GM12878 (cell line): Measurements from ENCODE around the gene DLG2. TPM values are rescaled to one million over a fixed set of nuclear protein-coding genes. Genes with fewer than 3 reads are reported as not detected.

Experiments
- BRCA1 ChIP-seq: IDR thresholded peaks from 2 replicates; pipeline ENCODE4 v1.6.1; 2011; ENCODE audit warnings: low read depth, low read length, improper control_type of control experiment
- CHD1 ChIP-seq: IDR thresholded peaks from 2 replicates; pipeline ENCODE4 v1.6.1; 2012; ENCODE audit warnings: low read depth, low read length, improper control_type of control experiment
- E4F1 ChIP-seq: fragments of 450-650 bp; IDR thresholded peaks from 2 replicates; pipeline ENCODE4 v1.6.1; 2018; ENCODE audit warnings: borderline replicate concordance, mild to moderate bottlenecking; ENCODE audit not compliant: partially characterized antibody
- EP300 ChIP-seq, 2 experiments: fragments of 150-350 bp in 1 of 2; IDR thresholded peaks; 2 replicates each; pipeline ENCODE4 v1.6.1; 2011 to 2012; ENCODE audit warnings: low read depth in 2 of 2, low read length in 2 of 2, borderline replicate concordance in 1 of 2, improper control_type of control experiment in 1 of 2, inconsistent platforms in 1 of 2; ENCODE audit not compliant: control insufficient read depth in 1 of 2
- KDM1A ChIP-seq: fragments of 200-600 bp; sonication (generic); IDR thresholded peaks from 2 replicates; pipeline ENCODE4 v1.6.1; 2016; ENCODE audit warnings: borderline replicate concordance
- LARP7 ChIP-seq: fragments of 450-650 bp; IDR thresholded peaks from 2 replicates; pipeline ENCODE4 v1.6.1; 2017; ENCODE audit warnings: mild to moderate bottlenecking
- MTA3 ChIP-seq: IDR thresholded peaks from 2 replicates; pipeline ENCODE4 v1.6.1; 2012; ENCODE audit warnings: low read length, inconsistent platforms, borderline replicate concordance
- MYC ChIP-seq: IDR thresholded peaks from 2 replicates; pipeline ENCODE4 v1.6.1; 2011; ENCODE audit warnings: mild to moderate bottlenecking, low read length, moderate library complexity, inconsistent platforms; ENCODE audit not compliant: insufficient read depth, insufficient replicate concordance, insufficient read length, severe bottlenecking
- RAD21 ChIP-seq: IDR thresholded peaks from 2 replicates; pipeline ENCODE4 v1.6.1; 2011; ENCODE audit warnings: mild to moderate bottlenecking, low read depth, low read length, moderate library complexity; ENCODE audit not compliant: insufficient read depth
- RAD51 ChIP-seq: fragments of 450-650 bp; IDR thresholded peaks from 2 replicates; pipeline ENCODE4 v1.6.1; 2016; ENCODE audit warnings: moderate library complexity, mild to moderate bottlenecking, inconsistent platforms
- TCF3 ChIP-seq: IDR thresholded peaks from 2 replicates; pipeline ENCODE4 v1.6.1; 2012; ENCODE audit warnings: low read depth, mild to moderate bottlenecking, low read length, borderline replicate concordance; ENCODE audit not compliant: insufficient read depth
- polyA plus RNA-seq, 11 experiments: library from polyadenylated mRNA; depleted of rRNA in 4 of 11; unstranded in 6 of 11; stranded (reverse) in 5 of 11; fragments of >200 nt; fragmentation: Nextera tagmentation in 4 of 11; fragmentation: Illumina TruSeq in 1 of 11; extraction: Ambion mirVana in 4 of 11; extraction: Trizol in 1 of 11; gene quantifications; 1 replicate in 1 of 11; 2 replicates in 10 of 11; pipeline versions ENCODE4 v1.2.1 to v1.2.3, GENCODE V29; 2011 to 2016; ENCODE audit warnings: inconsistent platforms in 2 of 11, missing spikeins in 2 of 11, low read depth in 1 of 11
- total RNA-seq, 4 experiments: library from RNA; depleted of rRNA in 3 of 4; stranded (reverse); fragments of >200 nt in 3 of 4; fragmentation: Illumina TruSeq in 1 of 4; extraction: Trizol in 1 of 4; gene quantifications; 2 replicates each; pipeline versions ENCODE4 v1.2.1 to v1.2.3, GENCODE V29; 2013 to 2021
- TF ChIP-seq, protein P1 (sequence below): fragments of 150-350 bp; IDR thresholded peaks from 2 replicates; pipeline ENCODE4 v1.6.1; 2014; ENCODE audit warnings: mild to moderate bottlenecking, low read depth, low read length

The DLG2 gene
- total and polyA plus RNA-seq, 10 of the 15 experiments (the other 5 are each of a cell fraction or from before 2014, with no cell fraction given): 0.09 to 0.98 (median 0.35) TPM

DNA sequence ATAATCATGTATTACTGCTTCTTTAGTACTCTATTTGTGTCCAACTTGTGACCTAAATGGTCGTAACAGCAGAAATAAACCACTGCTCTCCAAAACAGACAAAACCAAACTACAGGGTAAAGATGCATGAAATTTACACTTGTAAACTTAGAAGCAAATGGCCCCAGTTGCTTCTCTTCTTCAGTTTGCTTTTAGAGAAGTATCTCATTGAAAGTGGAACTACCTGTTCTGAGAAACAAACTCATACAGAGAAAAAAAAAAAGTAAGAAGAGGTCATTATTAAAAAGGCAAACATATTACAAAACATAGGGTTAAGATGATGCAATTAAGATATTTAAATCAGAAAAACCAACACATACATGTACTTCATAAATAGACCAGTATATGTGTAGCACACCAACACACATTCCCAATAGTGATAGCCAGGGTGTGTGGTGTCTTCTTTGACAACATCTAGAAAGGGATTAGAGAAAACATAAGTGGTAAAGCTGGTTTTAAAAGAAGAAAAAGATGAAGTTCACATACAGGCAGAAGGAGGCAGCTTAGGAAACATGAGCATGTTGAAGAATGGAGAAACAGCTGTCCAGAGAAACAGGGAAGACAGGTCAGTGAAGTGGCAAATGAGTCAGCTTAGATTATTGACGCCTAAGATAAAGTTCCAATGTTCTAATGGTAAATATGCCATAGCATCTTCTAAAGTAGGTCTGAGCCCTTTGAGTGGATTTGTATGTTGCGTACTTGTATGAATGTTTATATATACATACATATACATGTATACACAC, 1496.3 kb downstream of the DLG2 start (continued):
- no peak for TF ChIP-seq E4F1
- TF ChIP-seq RAD51: no peak
- TF ChIP-seq KDM1A: no peak
- TF ChIP-seq EP300 (IDR thresholded peaks at IDR 0.05; ENCODE audit: borderline replicate concordance in 1 of 2, control insufficient read depth in 1 of 2, low read depth in 2 of 2, low read length in 2 of 2): no peak
- no peak for TF ChIP-seq TCF3
- TF ChIP-seq BRCA1: no peak
- no peak for TF ChIP-seq CHD1
- TF ChIP-seq, protein P1, sequence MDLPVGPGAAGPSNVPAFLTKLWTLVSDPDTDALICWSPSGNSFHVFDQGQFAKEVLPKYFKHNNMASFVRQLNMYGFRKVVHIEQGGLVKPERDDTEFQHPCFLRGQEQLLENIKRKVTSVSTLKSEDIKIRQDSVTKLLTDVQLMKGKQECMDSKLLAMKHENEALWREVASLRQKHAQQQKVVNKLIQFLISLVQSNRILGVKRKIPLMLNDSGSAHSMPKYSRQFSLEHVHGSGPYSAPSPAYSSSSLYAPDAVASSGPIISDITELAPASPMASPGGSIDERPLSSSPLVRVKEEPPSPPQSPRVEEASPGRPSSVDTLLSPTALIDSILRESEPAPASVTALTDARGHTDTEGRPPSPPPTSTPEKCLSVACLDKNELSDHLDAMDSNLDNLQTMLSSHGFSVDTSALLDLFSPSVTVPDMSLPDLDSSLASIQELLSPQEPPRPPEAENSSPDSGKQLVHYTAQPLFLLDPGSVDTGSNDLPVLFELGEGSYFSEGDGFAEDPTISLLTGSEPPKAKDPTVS: no peak
- TF ChIP-seq RAD21: no peak
- no peak for TF ChIP-seq MYC
- no peak for TF ChIP-seq MTA3
- TF ChIP-seq LARP7: no peak
